SK-N-DZ (cell line): Measurements from ENCODE around the gene PLXNB3.

ENCODE experiments used
- DNase-seq: peaks from one replicate; pipeline ENCODE4 v3.0.0-alpha.2; 2015; ENCODE audit warnings: low spot score

The PLXNB3 gene

GRCh38 chrX:153773741-153774575 lies 9.9 kb downstream of the PLXNB3 start:
- DNase-seq, result no peak

GRCh38 chrX:153774576-153775292 lies 10.7 kb downstream of the PLXNB3 start:
- DNase-seq, result no peak

- no peak for DNase-seq
Measured at GRCh38 chrX:153775293-153776119, 11.5 kb downstream of the PLXNB3 start.

- no peak for DNase-seq
Measured at GRCh38 chrX:153776120-153776599, 12.1 kb downstream of the PLXNB3 start.

GRCh38 chrX:153776611-153777045 lies 12.6 kb downstream of the PLXNB3 start:
- DNase-seq, result no peak

- no peak for DNase-seq
Measured at GRCh38 chrX:153777261-153778090, 13.4 kb downstream of the PLXNB3 start.

- DNase-seq, result no peak
Measured at GRCh38 chrX:153778181-153778580, 14.1 kb downstream of the PLXNB3 start.

GRCh38 chrX:153778684-153779101 lies 14.6 kb downstream of the PLXNB3 start:
- DNase-seq, result no peak

- no peak for DNase-seq
Measured at GRCh38 chrX:153779891-153780677, 16.0 kb downstream of the PLXNB3 start.

GRCh38 chrX:153780678-153781427 lies 16.8 kb downstream of the PLXNB3 start, which contains the start of gene SRPK3:
TSS of gene SRPK3 (plus strand) at chrX:153781041. CDS start at chrX:153781087, 46 bp downstream.
- DNase-seq, result no peak

GRCh38 chrX:153781428-153782047 lies 17.5 kb downstream of the PLXNB3 start:
- DNase-seq, result no peak

GRCh38 chrX:153782313-153782712 lies 18.3 kb downstream of the PLXNB3 start:
- DNase-seq, result no peak

GRCh38 chrX:153782871-153783270 lies 18.8 kb downstream of the PLXNB3 start:
- no peak for DNase-seq

- DNase-seq, result no peak
Measured at GRCh38 chrX:153783378-153784013, 19.4 kb downstream of the PLXNB3 start.

GRCh38 chrX:153784325-153784967 lies 20.4 kb downstream of the PLXNB3 start:
- no peak for DNase-seq

GRCh38 chrX:153786669-153787068 lies 22.6 kb downstream of the PLXNB3 start:
- DNase-seq, result no peak

- DNase-seq, result no peak
Measured at GRCh38 chrX:153789654-153790053, 25.6 kb downstream of the PLXNB3 start.
